K562 (cell line): ENCODE data around the gene CTSL. TPM values are rescaled to one million over a fixed set of nuclear protein-coding genes. Genes with fewer than 3 reads are reported as not detected.

ENCODE experiments used
- ATAC-seq: fragments of 200-7000 bp; cut with Tn5 transposase; 3 replicates; pipeline ENCODE4 v1.9.1; 2020; ENCODE audit warnings: moderate library complexity
- BruUV-seq: library from RNA; stranded (reverse); fragments of 400-500 nt; replicated peaks from 2 replicates; lab custom pipeline; 2021; lab: Mats Ljungman, UMichigan
- CTCF ChIA-PET: fragments of 300-600 bp; formaldehyde crosslinking; extraction: SDS; loops from one replicate; lab custom pipeline; 2021; ENCODE audit warnings: low intra/inter-chr PET ratio; lab: Yijun Ruan, JAX
- POLR2A ChIA-PET: fragments of 300-600, 350-650 bp; sonication (Branson Sonifier 250); formaldehyde crosslinking; extraction: SDS; loops from one replicate; lab custom pipeline; 2021; ENCODE audit warnings: antibody characterized with exemption, inconsistent platforms; lab: Yijun Ruan, JAX
- DNase-seq, 4 experiments: peaks; one replicate each; pipeline versions ENCODE4 v3.0.0 to v3.0.0-alpha.2; 2011 to 2018; ENCODE audit warnings: low spot score in 3 of 4, mixed read lengths in 3 of 4; ENCODE audit errors: extremely low read depth in 1 of 4
- FAIRE-seq: peaks from 2 replicates; lab custom pipeline; 2011; peaks lifted over from hg19 to GRCh38; lab: Jason Lieb, UNC
- H2AFZ ChIP-seq: 2 replicates; pipeline ENCODE4 v1.6.0; 2011; ENCODE audit warnings: low read depth, low read length, control low read depth, inconsistent platforms
- H3K27ac ChIP-seq: fragments of 200-600 bp; 3 replicates; pipeline ENCODE4 v1.8.0; 2011; ENCODE audit warnings: low read depth, mild to moderate bottlenecking, control low read depth, inconsistent platforms, low read length, moderate library complexity, mixed read lengths; ENCODE audit errors: extremely low read depth
- H3K27me3 ChIP-seq, 2 experiments: fragments of 300-600 bp in 1 of 2; 2 replicates in 1 of 2; 3 replicates in 1 of 2; pipeline versions ENCODE4 v1.6.0 to v1.8.0; 2011; ENCODE audit warnings: inconsistent platforms in 2 of 2, low read length in 2 of 2, mild to moderate bottlenecking in 1 of 2, mixed read lengths in 1 of 2, moderate library complexity in 1 of 2; ENCODE audit not compliant: control insufficient read depth in 2 of 2, insufficient read depth in 2 of 2
- H3K36me3 ChIP-seq: fragments of 300-600 bp; 3 replicates; pipeline ENCODE4 v1.8.0; 2011; ENCODE audit warnings: mild to moderate bottlenecking, low read length, inconsistent platforms; ENCODE audit not compliant: control insufficient read depth, insufficient read depth
- H3K4me1 ChIP-seq, 2 experiments: fragments of 200-600 bp in 1 of 2; replicated peaks in 1 of 2; 2 replicates in 1 of 2; 3 replicates in 1 of 2; pipeline versions ENCODE4 v1.5.1 to v1.8.0; 2011; ENCODE audit warnings: inconsistent platforms in 2 of 2, low read length in 2 of 2, mild to moderate bottlenecking in 1 of 2, mixed read lengths in 1 of 2, moderate library complexity in 1 of 2; ENCODE audit not compliant: control insufficient read depth in 2 of 2, insufficient read depth in 2 of 2
- H3K4me2 ChIP-seq: 2 replicates; pipeline ENCODE4 v1.6.1; 2011; ENCODE audit warnings: low read length, control low read depth, inconsistent platforms, mixed read lengths; ENCODE audit not compliant: insufficient read depth
- H3K4me3 ChIP-seq: fragments of 200-600 bp; sonication (generic), shearing (Covaris generic); 2 replicates; pipeline ENCODE4 v1.5.1; 2016; ENCODE audit warnings: control low read depth, inconsistent platforms
- H3K79me2 ChIP-seq: fragments of 200-600 bp; 3 replicates; pipeline ENCODE4 v1.8.0; 2011; ENCODE audit warnings: low read length, inconsistent platforms; ENCODE audit not compliant: control insufficient read depth, insufficient read depth
- H3K9ac ChIP-seq, 2 experiments: 2 replicates each; pipeline versions ENCODE4 v1.6.0 to v1.6.1; 2011; ENCODE audit warnings: low read depth in 2 of 2, low read length in 2 of 2, control low read depth in 1 of 2, inconsistent platforms in 1 of 2, mild to moderate bottlenecking in 1 of 2, mixed read lengths in 1 of 2; ENCODE audit not compliant: insufficient read depth in 1 of 2
- H3K9me1 ChIP-seq: one replicate; pipeline ENCODE4 v1.6.0; 2011; ENCODE audit warnings: inconsistent platforms, mild to moderate bottlenecking, low read length, moderate library complexity; ENCODE audit not compliant: control insufficient read depth, insufficient read depth
- H3K9me3 ChIP-seq: replicated peaks from 2 replicates; pipeline ENCODE4 v1.5.1; 2011; ENCODE audit warnings: low read depth, low read length, inconsistent platforms; ENCODE audit not compliant: control insufficient read depth, insufficient read depth
- H4K20me1 ChIP-seq: replicated peaks from 2 replicates; pipeline ENCODE4 v1.6.1; 2011; ENCODE audit warnings: low read length, inconsistent platforms, mixed read lengths; ENCODE audit not compliant: control insufficient read depth, insufficient read depth
- EP300 ChIP-seq: IDR thresholded peaks from 2 replicates; pipeline ENCODE4 v1.6.1; 2012; ENCODE audit warnings: low read length, improper control_type of control experiment
- WGBS: fragments of 100-300 bp; shearing (Covaris generic); methylation state at CpG from one replicate; pipeline ENCODE4 v1.1.6; 2016; ENCODE audit warnings: low coverage, mixed read lengths; ENCODE audit not compliant: insufficient coverage; ENCODE audit errors: missing lambda C conversion rate; 5-methylcytosine and 5-hydroxymethylcytosine counted together
- in situ Hi-C: fragments of 300-500 bp; cut with MboI; formaldehyde crosslinking; loops from 4 replicates; pipeline ENCODE4 v1.15.0; 2018; ENCODE audit warnings: inconsistent platforms, mixed read lengths
- intact Hi-C: fragments of 100-400 bp; cut with micrococcal nuclease; formaldehyde crosslinking; loops from 2 replicates; pipeline ENCODE4 v1.14.2; 2022
- polyA plus RNA-seq, 8 experiments: library from polyadenylated mRNA; depleted of rRNA in 4 of 8; stranded (reverse) in 5 of 8; unstranded in 3 of 8; fragments of >200 nt; fragmentation: Nextera tagmentation in 2 of 8; fragmentation: Illumina TruSeq in 1 of 8; extraction: Ambion mirVana in 2 of 8; extraction: Trizol in 1 of 8; gene quantifications; 2 replicates each; pipeline versions ENCODE4 v1.2.1 to v1.2.3, GENCODE V29; 2011 to 2014; ENCODE audit warnings: inconsistent platforms in 1 of 8, missing spikeins in 1 of 8
- total RNA-seq, 7 experiments: library from RNA; depleted of rRNA in 6 of 7; stranded (reverse); fragments of >200 nt in 6 of 7; fragmentation: Illumina TruSeq in 2 of 7; extraction: Trizol in 2 of 7; gene quantifications; 2 replicates each; pipeline versions ENCODE4 v1.2.1 to v1.2.3, GENCODE V29; 2011 to 2021; ENCODE audit warnings: low replicate concordance in 1 of 7
- TF ChIP-seq, protein P1 (sequence below): fragments of 450-650 bp; formaldehyde crosslinking; IDR thresholded peaks from 2 replicates; pipeline ENCODE4 v1.4.0; 2020; ENCODE audit warnings: mild to moderate bottlenecking, moderate library complexity
- TF ChIP-seq, protein P2 (sequence below): fragments of 250-450 bp; sonication (Bioruptor Pico); IDR thresholded peaks from 2 replicates; pipeline ENCODE4 v1.5.0; 2021; ENCODE audit warnings: mild to moderate bottlenecking, borderline replicate concordance
- TF ChIP-seq, protein P3 (sequence below): fragments of 450-650 bp; IDR thresholded peaks from 2 replicates; pipeline ENCODE4 v1.6.1; 2016; ENCODE audit warnings: low read depth

The CTSL gene
- total and polyA plus RNA-seq, 9 of the 15 experiments (the other 6 are each of a cell fraction or from before 2014, with no cell fraction given) = 55.9 to 165 (median 93.7) TPM

DNA sequence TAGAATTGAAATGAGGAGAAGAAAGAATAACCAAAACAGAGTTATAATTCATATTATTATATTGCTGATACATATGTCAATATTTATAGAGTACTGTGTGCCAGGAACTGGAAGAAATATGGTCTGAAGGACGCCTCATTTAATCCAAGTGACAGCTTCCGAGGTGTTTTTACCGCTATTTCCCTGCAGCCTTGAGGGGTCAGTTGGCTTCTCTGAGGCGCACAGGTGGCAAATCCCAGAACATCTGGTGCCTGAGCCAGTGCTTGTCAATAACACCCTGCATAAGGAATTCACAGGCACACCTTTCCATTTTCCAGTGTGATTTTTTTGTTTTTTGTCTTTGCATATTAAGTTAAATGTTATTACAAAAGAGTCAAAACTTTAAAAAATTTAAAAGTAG is 43.3 kb upstream of the CTSL start (continued):
- TF ChIP-seq, protein P1, sequence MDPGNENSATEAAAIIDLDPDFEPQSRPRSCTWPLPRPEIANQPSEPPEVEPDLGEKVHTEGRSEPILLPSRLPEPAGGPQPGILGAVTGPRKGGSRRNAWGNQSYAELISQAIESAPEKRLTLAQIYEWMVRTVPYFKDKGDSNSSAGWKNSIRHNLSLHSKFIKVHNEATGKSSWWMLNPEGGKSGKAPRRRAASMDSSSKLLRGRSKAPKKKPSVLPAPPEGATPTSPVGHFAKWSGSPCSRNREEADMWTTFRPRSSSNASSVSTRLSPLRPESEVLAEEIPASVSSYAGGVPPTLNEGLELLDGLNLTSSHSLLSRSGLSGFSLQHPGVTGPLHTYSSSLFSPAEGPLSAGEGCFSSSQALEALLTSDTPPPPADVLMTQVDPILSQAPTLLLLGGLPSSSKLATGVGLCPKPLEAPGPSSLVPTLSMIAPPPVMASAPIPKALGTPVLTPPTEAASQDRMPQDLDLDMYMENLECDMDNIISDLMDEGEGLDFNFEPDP = no peak
- TF ChIP-seq, protein P2, sequence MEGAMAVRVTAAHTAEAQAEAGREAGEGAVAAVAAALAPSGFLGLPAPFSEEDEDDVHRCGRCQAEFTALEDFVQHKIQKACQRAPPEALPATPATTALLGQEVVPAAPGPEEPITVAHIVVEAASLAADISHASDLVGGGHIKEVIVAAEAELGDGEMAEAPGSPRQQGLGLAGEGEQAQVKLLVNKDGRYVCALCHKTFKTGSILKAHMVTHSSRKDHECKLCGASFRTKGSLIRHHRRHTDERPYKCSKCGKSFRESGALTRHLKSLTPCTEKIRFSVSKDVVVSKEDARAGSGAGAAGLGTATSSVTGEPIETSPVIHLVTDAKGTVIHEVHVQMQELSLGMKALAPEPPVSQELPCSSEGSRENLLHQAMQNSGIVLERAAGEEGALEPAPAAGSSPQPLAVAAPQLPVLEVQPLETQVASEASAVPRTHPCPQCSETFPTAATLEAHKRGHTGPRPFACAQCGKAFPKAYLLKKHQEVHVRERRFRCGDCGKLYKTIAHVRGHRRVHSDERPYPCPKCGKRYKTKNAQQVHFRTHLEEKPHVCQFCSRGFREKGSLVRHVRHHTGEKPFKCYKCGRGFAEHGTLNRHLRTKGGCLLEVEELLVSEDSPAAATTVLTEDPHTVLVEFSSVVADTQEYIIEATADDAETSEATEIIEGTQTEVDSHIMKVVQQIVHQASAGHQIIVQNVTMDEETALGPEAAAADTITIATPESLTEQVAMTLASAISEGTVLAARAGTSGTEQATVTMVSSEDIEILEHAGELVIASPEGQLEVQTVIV (CRISPR knock-in tag) = no peak

DNA sequence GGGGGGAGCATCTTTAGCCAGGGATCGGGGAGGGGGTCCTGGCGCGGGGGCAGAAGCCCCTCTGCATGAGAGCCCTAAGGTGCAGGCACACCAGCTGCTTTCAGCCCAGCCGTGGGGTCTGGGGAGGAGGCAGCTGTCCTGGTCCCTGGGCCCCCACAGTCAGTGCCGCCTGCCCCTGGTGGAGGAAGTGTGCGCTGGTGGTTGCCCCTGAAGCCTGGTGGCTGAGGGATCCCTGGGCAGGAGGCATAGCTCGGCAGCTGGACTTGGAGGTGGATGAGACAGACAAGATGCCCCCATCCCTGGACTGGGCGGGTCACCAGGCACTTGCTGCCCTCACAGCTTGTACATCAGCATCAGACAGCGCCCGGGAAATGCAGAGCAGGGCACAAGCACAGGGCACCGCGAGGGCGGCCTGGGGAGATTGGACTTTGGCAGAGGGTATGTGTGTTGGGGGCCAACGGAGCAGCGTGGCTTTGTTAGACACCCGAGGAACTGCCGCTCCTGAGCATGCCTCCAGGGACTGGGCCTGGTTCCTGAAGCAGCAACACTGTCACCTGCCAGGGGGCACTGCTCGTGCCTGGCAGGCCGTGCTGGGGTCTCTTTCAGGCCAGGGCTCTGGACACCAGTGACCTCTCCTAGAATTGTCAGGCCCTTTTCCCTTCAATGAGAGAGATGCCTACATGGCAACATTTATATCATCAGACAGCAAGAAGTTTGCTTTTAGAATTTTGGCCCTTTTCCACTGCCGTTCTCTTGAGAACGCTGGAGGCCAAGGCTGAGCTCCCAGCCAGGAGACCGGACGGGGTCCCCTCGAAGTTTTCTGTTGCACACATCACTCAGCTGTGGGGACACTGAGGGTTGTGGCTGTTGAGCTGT is 41.9 kb upstream of the CTSL start:
- POLR2A ChIA-PET = interaction anchor here (0.5 to 1.4 kb wide), 4 partner anchors 42 to 487 kb away, joined by 3 to 7 read pairs (median 3); partner anchors contain the start of gene CTSL
- H3K27ac ChIP-seq = no peak overlapping the region
- no peak for FAIRE-seq
- H3K4me3 ChIP-seq = no peak overlapping the region
- H3K9me3 ChIP-seq = no peaks in the 10 kb centered on the region
- H2AFZ ChIP-seq = peak overlapping the region; percentile 18; the same call in 1 of the 2 replicates
- H3K4me1 ChIP-seq = peaks cover 10 to 14% of the 10 kb centered on the region in 2 experiments; a peak in 4 of 5 replicates
- 70% methylated on average over 11 of the region's 24 CpGs for WGBS
- no TSS peak for BruUV-seq
- H3K9me1 ChIP-seq = no peaks in the 10 kb centered on the region
- H3K9ac ChIP-seq = no peak overlapping the region
- H3K27me3 ChIP-seq = no peaks in the 10 kb centered on the region
- intact Hi-C loops (loop anchor here (1.0 to 10.0 kb wide), 2 partner anchors 128 to 361 kb away; no protein-coding TSS in a partner anchor), in situ Hi-C loops (loop anchor here (25.0 kb wide), 1 partner anchor 628 kb away; no protein-coding TSS in a partner anchor)
- no peaks in the 10 kb centered on the region for H4K20me1 ChIP-seq
- TF ChIP-seq, protein P3, sequence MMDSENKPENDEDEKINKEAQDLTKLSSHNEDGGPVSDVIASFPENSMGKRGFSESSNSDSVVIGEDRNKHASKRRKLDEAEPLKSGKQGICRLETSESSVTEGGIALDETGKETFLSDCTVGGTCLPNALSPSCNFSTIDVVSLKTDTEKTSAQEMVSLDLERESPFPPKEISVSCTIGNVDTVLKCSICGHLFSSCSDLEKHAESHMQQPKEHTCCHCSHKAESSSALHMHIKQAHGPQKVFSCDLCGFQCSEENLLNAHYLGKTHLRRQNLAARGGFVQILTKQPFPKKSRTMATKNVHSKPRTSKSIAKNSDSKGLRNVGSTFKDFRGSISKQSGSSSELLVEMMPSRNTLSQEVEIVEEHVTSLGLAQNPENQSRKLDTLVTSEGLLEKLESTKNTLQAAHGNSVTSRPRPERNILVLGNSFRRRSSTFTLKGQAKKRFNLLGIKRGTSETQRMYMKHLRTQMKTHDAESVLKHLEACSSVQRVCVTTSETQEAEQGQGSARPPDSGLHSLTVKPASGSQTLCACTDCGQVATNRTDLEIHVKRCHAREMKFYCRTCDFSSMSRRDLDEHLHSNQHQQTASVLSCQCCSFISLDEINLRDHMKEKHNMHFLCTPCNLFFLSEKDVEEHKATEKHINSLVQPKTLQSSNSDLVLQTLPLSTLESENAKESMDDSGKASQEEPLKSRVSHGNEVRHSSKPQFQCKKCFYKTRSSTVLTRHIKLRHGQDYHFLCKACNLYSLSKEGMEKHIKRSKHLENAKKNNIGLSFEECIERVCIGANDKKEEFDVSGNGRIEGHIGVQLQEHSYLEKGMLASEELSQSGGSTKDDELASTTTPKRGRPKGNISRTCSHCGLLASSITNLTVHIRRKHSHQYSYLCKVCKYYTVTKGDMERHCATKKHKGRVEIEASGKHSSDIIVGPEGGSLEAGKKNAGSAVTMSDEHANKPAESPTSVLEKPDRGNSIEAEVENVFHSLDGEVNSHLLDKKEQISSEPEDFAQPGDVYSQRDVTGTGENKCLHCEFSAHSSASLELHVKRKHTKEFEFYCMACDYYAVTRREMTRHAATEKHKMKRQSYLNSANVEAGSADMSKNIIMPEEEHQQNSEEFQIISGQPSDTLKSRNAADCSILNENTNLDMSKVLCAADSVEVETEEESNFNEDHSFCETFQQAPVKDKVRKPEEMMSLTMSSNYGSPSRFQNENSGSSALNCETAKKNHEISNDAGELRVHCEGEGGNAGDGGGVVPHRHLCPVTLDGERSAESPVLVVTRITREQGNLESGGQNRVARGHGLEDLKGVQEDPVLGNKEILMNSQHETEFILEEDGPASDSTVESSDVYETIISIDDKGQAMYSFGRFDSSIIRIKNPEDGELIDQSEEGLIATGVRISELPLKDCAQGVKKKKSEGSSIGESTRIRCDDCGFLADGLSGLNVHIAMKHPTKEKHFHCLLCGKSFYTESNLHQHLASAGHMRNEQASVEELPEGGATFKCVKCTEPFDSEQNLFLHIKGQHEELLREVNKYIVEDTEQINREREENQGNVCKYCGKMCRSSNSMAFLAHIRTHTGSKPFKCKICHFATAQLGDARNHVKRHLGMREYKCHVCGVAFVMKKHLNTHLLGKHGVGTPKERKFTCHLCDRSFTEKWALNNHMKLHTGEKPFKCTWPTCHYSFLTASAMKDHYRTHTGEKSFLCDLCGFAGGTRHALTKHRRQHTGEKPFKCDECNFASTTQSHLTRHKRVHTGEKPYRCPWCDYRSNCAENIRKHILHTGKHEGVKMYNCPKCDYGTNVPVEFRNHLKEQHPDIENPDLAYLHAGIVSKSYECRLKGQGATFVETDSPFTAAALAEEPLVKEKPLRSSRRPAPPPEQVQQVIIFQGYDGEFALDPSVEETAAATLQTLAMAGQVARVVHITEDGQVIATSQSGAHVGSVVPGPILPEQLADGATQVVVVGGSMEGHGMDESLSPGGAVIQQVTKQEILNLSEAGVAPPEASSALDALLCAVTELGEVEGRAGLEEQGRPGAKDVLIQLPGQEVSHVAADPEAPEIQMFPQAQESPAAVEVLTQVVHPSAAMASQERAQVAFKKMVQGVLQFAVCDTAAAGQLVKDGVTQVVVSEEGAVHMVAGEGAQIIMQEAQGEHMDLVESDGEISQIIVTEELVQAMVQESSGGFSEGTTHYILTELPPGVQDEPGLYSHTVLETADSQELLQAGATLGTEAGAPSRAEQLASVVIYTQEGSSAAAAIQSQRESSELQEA = peak; percentile 63
- TF ChIP-seq EP300 = no peak
- CTCF ChIA-PET = interaction anchor here (1.2 to 4.1 kb wide), 3 partner anchors 127 to 348 kb away, joined by 3 to 21 read pairs (median 4); no protein-coding TSS in a partner anchor
- no peak for DNase-seq
- ATAC-seq = peak; percentile 52
- H3K36me3 ChIP-seq = peaks cover 30% of the 10 kb centered on the region; the same call in 2 of the 3 replicates
- no peaks in the 10 kb centered on the region for H3K79me2 ChIP-seq
- H3K4me2 ChIP-seq = peak overlapping the region; percentile 40; the same call in 1 of the 2 replicates
